Upper lobe of left lung (tissue), 6 donors: ENCODE results near the gene CASQ2. TPM values are rescaled to one million over a fixed set of nuclear protein-coding genes. Genes with fewer than 3 reads are reported as not detected.

Experiments used
- ATAC-seq, 2 donors: fragments of 200-7000 bp; cut with Tn5 transposase; one replicate each; pipeline ENCODE4 v1.9.1; 2022; ENCODE audit warnings: mild to moderate bottlenecking in 2 of 2, moderate library complexity in 2 of 2; ENCODE audit not compliant: low FRiP score in 2 of 2
- DNase-seq, 2 donors: peaks; one replicate each; pipeline ENCODE4 v3.0.0-alpha.2; 2019 to 2020
- H3K27ac ChIP-seq, 4 donors: fragments of 200-600 bp; sonication (generic); one replicate each; pipeline ENCODE4 v1.5.1; 2016 to 2019
- H3K27me3 ChIP-seq, 4 donors: fragments of 200-600 bp; sonication (generic); one replicate each; pipeline ENCODE4 v1.5.1; 2017 to 2019
- H3K36me3 ChIP-seq, 4 donors: fragments of 200-600 bp; sonication (generic); one replicate each; pipeline ENCODE4 v1.5.1; 2016 to 2019
- H3K4me1 ChIP-seq, 4 donors: fragments of 200-600 bp; sonication (generic); one replicate each; pipeline ENCODE4 v1.5.1; 2018 to 2019
- H3K4me3 ChIP-seq, 4 donors: fragments of 200-600 bp; sonication (generic); one replicate each; pipeline ENCODE4 v1.5.1; 2017 to 2019; ENCODE audit warnings: mild to moderate bottlenecking in 2 of 4, moderate library complexity in 1 of 4
- H3K9me3 ChIP-seq, 4 donors: fragments of 200-600 bp; sonication (generic); one replicate each; pipeline ENCODE4 v1.5.1; 2018 to 2019
- EP300 ChIP-seq, 4 donors: sonication (generic); formaldehyde crosslinking; IDR thresholded peaks; one replicate each; pipeline ENCODE4 v1.5.1; 2017; ENCODE audit warnings: antibody characterized with exemption in 4 of 4, control low read depth in 2 of 4
- POLR2A ChIP-seq, 4 donors: fragments of 450-650 bp; IDR thresholded peaks; one replicate each; pipeline ENCODE4 v1.5.1; 2016 to 2017; ENCODE audit warnings: antibody characterized with exemption in 4 of 4, mild to moderate bottlenecking in 2 of 4
- POLR2AphosphoS5 ChIP-seq, 2 donors: sonication (generic); formaldehyde crosslinking; IDR thresholded peaks; one replicate each; pipeline ENCODE4 v1.5.1; 2017; ENCODE audit warnings: antibody characterized with exemption in 2 of 2
- WGBS, 2 donors: methylation state at CpG; one replicate each; pipeline ENCODE4 v1.1.5; 2017 to 2018; 5-methylcytosine and 5-hydroxymethylcytosine counted together
- total RNA-seq, 6 donors: library from RNA; depleted of rRNA in 4 of 6; stranded (reverse); fragments of >200 nt in 4 of 6; gene quantifications; one replicate each; pipeline versions ENCODE4 v1.1.0 to v1.2.1, GENCODE V29; 2016 to 2021
- TF ChIP-seq, protein P1 (sequence below), 6 experiments: fragments of 450-650 bp in 4 of 6; fragments of 200-600 bp in 2 of 6; sonication (generic) in 2 of 6; IDR thresholded peaks; one replicate each; pipeline ENCODE4 v1.5.1; 2016 to 2019; ENCODE audit warnings: antibody characterized with exemption in 6 of 6
- donor health status: DM: no; HTN: no; CAD: no; lungs with moderate emphysema.
- donor health status: DM: no; HTN: yes; CAD: no; lungs with severe emphysema.

Gene CASQ2
- total RNA-seq, 6 donors from 2014 or later, result under 0.01 to 1.9 (median 0.99) TPM

DNA sequence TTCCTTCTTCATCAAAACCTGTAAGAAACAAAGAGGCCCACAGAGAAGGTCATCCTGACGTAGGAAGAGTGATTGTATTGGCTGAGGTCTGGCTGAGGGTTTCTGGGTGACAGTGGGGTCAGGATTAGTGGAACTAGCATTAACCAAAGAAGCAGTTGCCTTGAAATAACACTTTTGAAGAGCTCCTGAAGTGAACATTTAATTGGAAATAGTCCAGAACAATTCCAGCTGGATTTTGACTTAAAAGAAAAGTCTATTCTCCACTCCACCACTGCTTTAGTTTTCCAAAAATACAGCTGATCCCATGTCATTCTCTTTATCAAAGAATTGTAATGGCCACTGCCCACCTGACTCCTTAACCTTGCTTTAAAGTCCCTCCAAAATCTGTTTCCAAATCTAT is 27.7 kb downstream of the CASQ2 start:
- WGBS, 2 donors, result 47 to 77% methylated on average over 1 of the region's 1 CpG
- Histone ChIP-seq H3K9me3 (no peaks in the 10 kb centered on the region), H3K4me3 (no peak overlapping the region), H3K27me3 (no peaks in the 10 kb centered on the region), H3K36me3 (no peaks in the 10 kb centered on the region), H3K4me1 (no peaks in the 10 kb centered on the region), H3K27ac (no peak overlapping the region)
- TF ChIP-seq EP300 (IDR thresholded peaks at IDR 0.05) (no peak), POLR2A (IDR thresholded peaks at IDR 0.05) (no peak), POLR2AphosphoS5 (IDR thresholded peaks at IDR 0.05) (no peak)
- TF ChIP-seq, protein P1, sequence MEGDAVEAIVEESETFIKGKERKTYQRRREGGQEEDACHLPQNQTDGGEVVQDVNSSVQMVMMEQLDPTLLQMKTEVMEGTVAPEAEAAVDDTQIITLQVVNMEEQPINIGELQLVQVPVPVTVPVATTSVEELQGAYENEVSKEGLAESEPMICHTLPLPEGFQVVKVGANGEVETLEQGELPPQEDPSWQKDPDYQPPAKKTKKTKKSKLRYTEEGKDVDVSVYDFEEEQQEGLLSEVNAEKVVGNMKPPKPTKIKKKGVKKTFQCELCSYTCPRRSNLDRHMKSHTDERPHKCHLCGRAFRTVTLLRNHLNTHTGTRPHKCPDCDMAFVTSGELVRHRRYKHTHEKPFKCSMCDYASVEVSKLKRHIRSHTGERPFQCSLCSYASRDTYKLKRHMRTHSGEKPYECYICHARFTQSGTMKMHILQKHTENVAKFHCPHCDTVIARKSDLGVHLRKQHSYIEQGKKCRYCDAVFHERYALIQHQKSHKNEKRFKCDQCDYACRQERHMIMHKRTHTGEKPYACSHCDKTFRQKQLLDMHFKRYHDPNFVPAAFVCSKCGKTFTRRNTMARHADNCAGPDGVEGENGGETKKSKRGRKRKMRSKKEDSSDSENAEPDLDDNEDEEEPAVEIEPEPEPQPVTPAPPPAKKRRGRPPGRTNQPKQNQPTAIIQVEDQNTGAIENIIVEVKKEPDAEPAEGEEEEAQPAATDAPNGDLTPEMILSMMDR (IDR thresholded peaks at IDR 0.05), result no peak
- ATAC-seq, result no peak
- DNase-seq, result no peak

DNA sequence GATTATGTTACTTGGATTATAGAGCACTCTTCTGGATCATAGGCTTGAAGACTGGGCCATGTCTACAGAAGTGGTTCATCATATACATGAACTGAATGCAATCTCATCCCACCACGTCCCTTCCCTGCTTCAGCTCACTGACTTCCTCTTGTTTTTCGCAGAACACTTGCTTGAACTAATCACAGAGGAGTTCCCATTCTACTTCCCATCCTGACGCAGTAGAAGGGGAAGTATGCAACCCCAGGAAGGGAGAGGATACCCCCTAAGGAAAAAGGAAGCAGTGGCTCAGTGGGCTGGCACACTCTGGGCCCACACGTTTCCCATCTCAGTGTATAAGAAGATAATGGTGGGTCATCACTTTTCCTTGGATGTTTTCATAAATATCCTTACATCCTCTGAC is 36.2 kb downstream of the CASQ2 start:
- DNase-seq, result no peak
- peak in 1 of 2 donors; percentile 64 for ATAC-seq
- Histone ChIP-seq H3K36me3 (no peaks in the 10 kb centered on the region), H3K27ac (no peak overlapping the region), H3K9me3 (no peaks in the 10 kb centered on the region), H3K4me1 (peaks cover 0 to 9% (median 6%) of the 10 kb centered on the region in 4 donors), H3K27me3 (no peaks in the 10 kb centered on the region), H3K4me3 (no peak overlapping the region)
- WGBS, 2 donors, result 29 to 50% methylated on average over 4 of the region's 4 CpGs
- TF ChIP-seq POLR2AphosphoS5 (IDR thresholded peaks at IDR 0.05), result no peak
- TF ChIP-seq POLR2A (IDR thresholded peaks at IDR 0.05), result no peak
- TF ChIP-seq, protein P1 (IDR thresholded peaks at IDR 0.05), result no peak
- TF ChIP-seq EP300 (IDR thresholded peaks at IDR 0.05), result no peak

DNA sequence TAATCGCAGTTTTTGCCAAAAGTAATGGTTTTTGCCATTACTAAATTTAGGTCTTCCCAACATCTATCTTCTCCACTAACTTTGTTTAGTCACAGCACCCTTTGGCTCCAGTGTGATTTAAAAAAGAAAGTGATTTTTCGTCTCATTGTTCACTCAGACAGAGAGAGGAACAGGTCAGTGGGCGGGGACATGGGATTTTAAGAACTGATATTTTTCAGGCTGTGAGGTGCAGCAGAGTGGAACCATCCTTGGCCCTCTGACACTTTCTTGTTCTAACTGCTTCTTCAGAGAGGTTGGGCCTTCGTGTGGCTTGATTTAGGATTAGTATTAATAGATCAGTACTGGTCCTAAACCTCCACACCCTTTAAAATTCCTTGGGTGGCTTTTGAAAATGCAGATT is 38.8 kb downstream of the CASQ2 start:
- DNase-seq (no peak), ATAC-seq (no peak)
- H3K36me3 ChIP-seq, result no peaks in the 10 kb centered on the region
- H3K27ac ChIP-seq, result no peak overlapping the region
- no peak overlapping the region for H3K4me3 ChIP-seq
- TF ChIP-seq POLR2A (IDR thresholded peaks at IDR 0.05), result no peak
- TF ChIP-seq POLR2AphosphoS5 (IDR thresholded peaks at IDR 0.05), result no peak
- TF ChIP-seq, protein P1 (IDR thresholded peaks at IDR 0.05), result no peak
- TF ChIP-seq EP300 (IDR thresholded peaks at IDR 0.05), result no peak
- peaks cover 0 to 33% (median 16%) of the 10 kb centered on the region in 4 donors for H3K4me1 ChIP-seq
- H3K27me3 ChIP-seq, result no peaks in the 10 kb centered on the region
- H3K9me3 ChIP-seq, result no peaks in the 10 kb centered on the region
- WGBS, 2 donors, result 75 to 77% methylated on average over 4 of the region's 4 CpGs

DNA sequence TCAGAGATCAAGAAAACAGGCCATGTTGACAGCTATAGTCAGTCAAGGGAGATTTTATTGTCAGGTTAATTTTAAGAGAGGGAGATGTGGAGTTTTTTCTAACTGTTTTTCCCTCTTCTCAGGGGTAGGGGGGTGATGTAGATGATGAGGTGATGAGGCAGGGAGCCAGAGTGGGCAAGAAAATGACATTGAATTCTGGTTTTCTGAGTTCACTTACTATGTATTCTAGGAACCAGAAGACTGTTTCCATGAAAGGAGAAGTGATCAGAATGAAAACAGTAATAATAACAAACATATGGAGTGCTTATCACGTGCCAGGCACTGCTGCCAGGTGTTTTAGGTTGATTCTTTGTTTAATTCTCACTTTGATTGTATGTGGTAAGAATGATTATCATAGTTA is 40.2 kb downstream of the CASQ2 start:
- no peaks in the 10 kb centered on the region for H3K27me3 ChIP-seq
- DNase-seq, result no peak
- no peak for ATAC-seq
- WGBS, 2 donors, result 57 to 70% methylated on average over 1 of the region's 1 CpG
- H3K4me1 ChIP-seq, result peaks cover 0 to 38% (median 16%) of the 10 kb centered on the region in 4 donors
- no peak overlapping the region for H3K4me3 ChIP-seq
- no peaks in the 10 kb centered on the region for H3K9me3 ChIP-seq
- H3K27ac ChIP-seq, result peak overlapping the region; percentile 33 to 79 (median 58)
- TF ChIP-seq POLR2AphosphoS5 (IDR thresholded peaks at IDR 0.05) (no peak), POLR2A (IDR thresholded peaks at IDR 0.05) (no peak)
- no peaks in the 10 kb centered on the region for H3K36me3 ChIP-seq

DNA sequence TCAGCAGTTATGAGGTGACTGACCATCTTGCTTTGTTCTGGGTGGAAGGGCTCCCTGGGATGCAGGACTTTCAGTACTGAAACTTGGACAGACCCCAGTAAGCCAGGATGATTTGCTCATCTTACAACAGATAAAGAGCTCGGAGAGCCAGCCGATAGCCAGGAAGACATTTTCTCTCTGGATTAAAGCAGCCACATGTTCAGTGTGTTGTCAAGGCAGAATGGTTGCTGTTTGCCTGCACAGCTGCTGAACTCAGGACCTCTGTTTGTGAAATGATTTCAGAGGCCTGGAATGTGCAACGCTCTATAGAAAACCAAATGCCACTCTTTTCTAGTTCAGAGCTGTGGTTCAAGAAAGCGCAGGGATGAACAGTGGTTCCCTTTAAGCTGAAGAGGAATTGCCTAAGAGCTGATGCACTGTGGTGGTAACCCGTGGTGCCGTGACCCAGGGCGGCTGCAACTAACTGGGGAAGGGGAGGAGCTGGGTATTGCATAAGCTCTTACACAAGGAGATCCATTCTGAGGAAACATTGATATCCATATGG is 40.7 kb downstream of the CASQ2 start:
- H3K4me1 ChIP-seq, result peaks cover 0 to 38% (median 16%) of the 10 kb centered on the region in 4 donors
- no peaks in the 10 kb centered on the region for H3K9me3 ChIP-seq
- ATAC-seq (peak; percentile 82 to 95), DNase-seq (peak in 1 of 2 donors; percentile 71)
- H3K4me3 ChIP-seq, result no peak overlapping the region
- H3K36me3 ChIP-seq, result no peaks in the 10 kb centered on the region
- H3K27ac ChIP-seq, result peak overlapping the region; percentile 33 to 79 (median 67)
- TF ChIP-seq POLR2A (IDR thresholded peaks at IDR 0.05) (no peak), POLR2AphosphoS5 (IDR thresholded peaks at IDR 0.05) (peak; percentile 67 to 71), EP300 (IDR thresholded peaks at IDR 0.05) (peak in 2 of 4 donors; percentile 25 to 64)
- H3K27me3 ChIP-seq, result no peaks in the 10 kb centered on the region
- WGBS, 2 donors, result 34 to 50% methylated on average over 4 to 7 of the region's 7 CpGs

DNA sequence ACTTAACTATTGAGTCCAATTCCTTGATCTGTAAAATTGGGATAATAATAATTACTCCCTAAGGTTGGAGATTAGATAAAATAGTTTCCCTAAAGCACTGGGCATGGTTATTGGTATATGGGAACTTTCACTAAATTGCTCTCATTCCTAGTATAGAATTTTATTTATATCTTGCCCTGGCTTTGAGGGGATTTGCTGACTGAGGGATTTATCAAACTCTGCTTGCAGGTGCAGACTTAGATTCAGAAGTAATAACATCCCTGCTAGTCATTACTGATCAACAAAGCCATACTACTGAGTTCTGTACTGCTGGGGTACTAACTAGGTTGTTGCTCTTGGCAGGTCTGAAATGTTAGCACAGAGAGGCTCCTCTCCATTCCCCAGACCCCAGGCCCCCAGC is 41.9 kb downstream of the CASQ2 start:
- no peak overlapping the region for H3K4me3 ChIP-seq
- H3K4me1 ChIP-seq, result peaks cover 0 to 38% (median 16%) of the 10 kb centered on the region in 4 donors
- TF ChIP-seq, protein P1 (IDR thresholded peaks at IDR 0.05), result no peak
- TF ChIP-seq POLR2AphosphoS5 (IDR thresholded peaks at IDR 0.05) (no peak), POLR2A (IDR thresholded peaks at IDR 0.05) (no peak), EP300 (IDR thresholded peaks at IDR 0.05) (no peak)
- H3K36me3 ChIP-seq, result no peaks in the 10 kb centered on the region
- no peaks in the 10 kb centered on the region for H3K27me3 ChIP-seq
- H3K9me3 ChIP-seq, result no peaks in the 10 kb centered on the region
- ATAC-seq (no peak), DNase-seq (no peak)
- H3K27ac ChIP-seq, result peak overlapping the region; percentile 33 to 79 (median 67)
